HCT116 (cell line): ENCODE data around the gene LMBRD2. TPM values are rescaled to one million over a fixed set of nuclear protein-coding genes. Genes with fewer than 3 reads are reported as not detected.

ENCODE experiments used
- ATAC-seq: fragments of 200-7000 bp; cut with Tn5 transposase; 2 replicates; pipeline ENCODE4 v1.9.1; 2020; ENCODE audit warnings: mild to moderate bottlenecking, moderate library complexity
- BruUV-seq: library from RNA; stranded (reverse); fragments of 400-500 nt; replicated peaks from 2 replicates; lab custom pipeline; 2021; lab: Mats Ljungman, UMichigan
- CTCF ChIA-PET: fragments of 300-600 bp; sonication (Branson Sonifier 250); formaldehyde crosslinking; loops from one replicate; lab custom pipeline; 2021; ENCODE audit warnings: antibody characterized with exemption; lab: Charles Lee
- POLR2A ChIA-PET: fragments of 300-600, 350-600 bp; sonication (Branson Sonifier 250); formaldehyde crosslinking; loops from one replicate; lab custom pipeline; 2021; ENCODE audit warnings: antibody characterized with exemption; lab: Charles Lee
- RAD21 ChIA-PET, 2 experiments: fragments of 300-600 bp; sonication (Branson Sonifier 250); formaldehyde crosslinking; loops; one replicate each; lab custom pipeline; 2023; ENCODE audit warnings: low total read pairs in 2 of 2; ENCODE audit not compliant: uncharacterized antibody in 2 of 2, unreplicated experiment in 2 of 2, low non-redundant PET in 1 of 2; lab: Charles Lee
- DNase-seq: peaks from one replicate; pipeline ENCODE4 v3.0.0-alpha.2; 2010; ENCODE audit warnings: low read depth, low spot score
- H2AFZ ChIP-seq: fragments of 200-600 bp; shearing (Covaris generic), sonication (generic); 2 replicates; pipeline ENCODE4 v1.6.1; 2017; ENCODE audit warnings: low read depth, mixed run types, mixed read lengths, antibody characterized with exemption, low read length; ENCODE audit not compliant: poor library complexity, severe bottlenecking
- H3K27ac ChIP-seq: 2 replicates; pipeline ENCODE4 v1.5.1; 2012; ENCODE audit warnings: low read depth, low read length
- H3K27me3 ChIP-seq: fragments of 200-600 bp; sonication (generic); 2 replicates; pipeline ENCODE4 v1.6.1; 2016; ENCODE audit warnings: mixed run types, low read length, mixed read lengths; ENCODE audit not compliant: insufficient read depth
- H3K36me3 ChIP-seq, 2 experiments: fragments of 200-500 bp in 1 of 2; fragments of 200-600 bp in 1 of 2; sonication (Bioruptor generic) in 1 of 2; sonication (generic) in 1 of 2; 2 replicates each; pipeline versions ENCODE4 v1.5.1 to v1.6.1; 2014 to 2016; ENCODE audit warnings: low read length in 2 of 2, inconsistent platforms in 1 of 2, mixed read lengths in 1 of 2, mixed run types in 1 of 2; ENCODE audit not compliant: insufficient read depth in 2 of 2, control insufficient read depth in 1 of 2
- H3K4me1 ChIP-seq, 2 experiments: fragments of 200-600 bp in 1 of 2; sonication (generic) in 1 of 2; 2 replicates each; pipeline versions ENCODE4 v1.5.1 to v1.6.1; 2012 to 2017; ENCODE audit warnings: low read length in 2 of 2, inconsistent platforms in 1 of 2, mild to moderate bottlenecking in 1 of 2, mixed read lengths in 1 of 2, mixed run types in 1 of 2, moderate library complexity in 1 of 2; ENCODE audit not compliant: insufficient read depth in 2 of 2, control insufficient read depth in 1 of 2
- H3K4me2 ChIP-seq: fragments of 200-600 bp; sonication (generic); 2 replicates; pipeline ENCODE4 v1.6.1; 2017; ENCODE audit warnings: mixed run types, low read length, mixed read lengths
- H3K4me3 ChIP-seq, 2 experiments: fragments of 200-600 bp in 1 of 2; sonication (generic) in 1 of 2; replicated peaks in 1 of 2; 2 replicates each; pipeline ENCODE4 v1.5.1; 2011 to 2016; ENCODE audit warnings: low read length in 2 of 2, control low read depth in 1 of 2, low read depth in 1 of 2, mild to moderate bottlenecking in 1 of 2, mixed read lengths in 1 of 2, mixed run types in 1 of 2
- H3K79me2 ChIP-seq: fragments of 200-600 bp; sonication (generic); 2 replicates; pipeline ENCODE4 v1.6.1; 2017; ENCODE audit warnings: mild to moderate bottlenecking, mixed run types, low read length, moderate library complexity, mixed read lengths; ENCODE audit not compliant: insufficient read depth
- H3K9ac ChIP-seq: fragments of 200-600 bp; sonication (generic); 2 replicates; pipeline ENCODE4 v1.6.1; 2016; ENCODE audit warnings: low read length, mixed read lengths
- H3K9me2 ChIP-seq: fragments of 200-600 bp; sonication (generic), shearing (Covaris generic); 2 replicates; pipeline ENCODE4 v1.6.1; 2017; ENCODE audit warnings: mixed run types, mild to moderate bottlenecking, moderate library complexity; ENCODE audit not compliant: insufficient read depth
- H3K9me3 ChIP-seq, 2 experiments: fragments of 200-500 bp in 1 of 2; fragments of 200-600 bp in 1 of 2; sonication (Bioruptor generic) in 1 of 2; sonication (generic) in 1 of 2; 2 replicates each; pipeline ENCODE4 v1.6.1; 2014 to 2017; ENCODE audit warnings: low read length in 2 of 2, mixed read lengths in 2 of 2, inconsistent platforms in 1 of 2, low read depth in 1 of 2, mild to moderate bottlenecking in 1 of 2, mixed run types in 1 of 2, moderate library complexity in 1 of 2; ENCODE audit not compliant: control insufficient read depth in 1 of 2, insufficient read depth in 1 of 2
- H4K20me1 ChIP-seq: fragments of 200-600 bp; sonication (generic), shearing (Covaris generic); 2 replicates; pipeline ENCODE4 v1.6.1; 2017; ENCODE audit warnings: mixed run types, mild to moderate bottlenecking, moderate library complexity; ENCODE audit not compliant: insufficient read depth
- CBX3 ChIP-seq: IDR thresholded peaks from 2 replicates; pipeline ENCODE4 v1.6.1; 2012; ENCODE audit warnings: low read depth
- POLR2AphosphoS5 ChIP-seq: IDR thresholded peaks from 2 replicates; pipeline ENCODE4 v1.6.1; 2011; ENCODE audit warnings: mild to moderate bottlenecking, low read depth, low read length, moderate library complexity
- RAD21 ChIP-seq: IDR thresholded peaks from 2 replicates; pipeline ENCODE4 v1.6.1; 2012; ENCODE audit warnings: low read depth, mild to moderate bottlenecking
- TCF7L2 ChIP-seq: IDR thresholded peaks from 2 replicates; pipeline ENCODE4 v1.7.0; 2011; ENCODE audit warnings: borderline replicate concordance, inconsistent platforms; ENCODE audit not compliant: insufficient read depth, insufficient read length; ENCODE audit errors: extremely low read depth
- ZFX ChIP-seq: fragments of 450-650 bp; IDR thresholded peaks from 2 replicates; pipeline ENCODE4 v1.6.1; 2017
- ZNF274 ChIP-seq: fragments of 200-500 bp; sonication (Bioruptor generic); IDR thresholded peaks from 2 replicates; pipeline ENCODE4 v1.6.1; 2014; ENCODE audit warnings: mild to moderate bottlenecking, low read depth, low read length, inconsistent platforms
- intact Hi-C: fragments of 100-400 bp; cut with micrococcal nuclease; formaldehyde crosslinking; loops from 2 replicates; pipeline ENCODE4 v1.10.0; 2022
- total RNA-seq: library from RNA; stranded (reverse); gene quantifications from one replicate; pipeline ENCODE4 v1.2.1, GENCODE V29; 2021; ENCODE audit not compliant: unreplicated experiment
- TF ChIP-seq, protein P1 (sequence below): IDR thresholded peaks from 2 replicates; pipeline ENCODE4 v1.6.1; 2011; ENCODE audit warnings: mild to moderate bottlenecking, low read length, moderate library complexity; ENCODE audit not compliant: insufficient replicate concordance; ENCODE audit errors: extremely low read depth
- TF ChIP-seq, protein P2 (sequence below): IDR thresholded peaks from 2 replicates; pipeline ENCODE4 v1.6.1; 2012
- TF ChIP-seq, protein P3 (sequence below), 3 experiments: fragments of 200-600 bp in 1 of 3; sonication (generic) in 1 of 3; IDR thresholded peaks in 2 of 3; conservative IDR thresholded peaks in 1 of 3; 2 replicates each; pipeline ENCODE4 v1.5.1; 2012 to 2017; ENCODE audit warnings: low read depth in 2 of 3, low read length in 2 of 3, antibody characterized with exemption in 1 of 3, borderline replicate concordance in 1 of 3, control low read depth in 1 of 3, mild to moderate bottlenecking in 1 of 3, mixed read lengths in 1 of 3, mixed run types in 1 of 3, moderate library complexity in 1 of 3; ENCODE audit not compliant: insufficient read depth in 1 of 3

Gene LMBRD2
- total RNA-seq, 1 experiment from 2014 or later, result 1.1 TPM

DNA sequence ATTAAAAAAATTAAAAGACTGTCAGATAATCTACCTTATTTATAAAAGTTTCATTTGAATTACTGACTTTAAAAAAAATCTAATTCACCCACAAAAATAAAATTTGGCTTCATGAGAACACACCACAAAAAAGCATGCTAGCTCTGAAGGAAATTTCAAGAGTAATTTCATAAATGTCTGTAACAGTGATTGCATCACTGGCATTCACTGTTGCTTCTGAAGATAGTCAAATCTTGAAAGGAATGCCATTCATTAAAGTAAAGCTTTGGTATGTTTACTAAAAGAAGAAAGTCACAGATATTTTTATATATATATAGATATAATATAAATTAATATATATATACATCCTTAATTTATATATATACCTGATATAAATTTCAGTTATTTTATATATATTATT lies 46.6 kb upstream of the LMBRD2 start:
- Histone ChIP-seq H3K9me3 (no peaks in the 10 kb centered on the region), H3K4me2 (no peak overlapping the region), H3K36me3 (peaks cover 4 to 7% of the 10 kb centered on the region in 2 experiments; a peak in 2 of 4 replicates), H3K9ac (no peak overlapping the region), H2AFZ (no peak overlapping the region), H3K79me2 (no peaks in the 10 kb centered on the region), H3K27me3 (no peaks in the 10 kb centered on the region), H3K27ac (no peak overlapping the region), H3K9me2 (no peaks in the 10 kb centered on the region), H3K4me1 (no peaks in the 10 kb centered on the region), H4K20me1 (no peaks in the 10 kb centered on the region), H3K4me3 (no peak overlapping the region)
- ChIA-PET POLR2A (no interaction called here), CTCF (no interaction called here), RAD21 (no interaction called here)
- intact Hi-C loops, result no loop called here
- ATAC-seq, result no peak
- TF ChIP-seq CBX3, result no peak
- no peak for TF ChIP-seq ZNF274
- no peak for TF ChIP-seq ZFX
- no peak for TF ChIP-seq RAD21
- no peak for TF ChIP-seq POLR2AphosphoS5
- TF ChIP-seq TCF7L2, result no peak
- TF ChIP-seq, protein P1, sequence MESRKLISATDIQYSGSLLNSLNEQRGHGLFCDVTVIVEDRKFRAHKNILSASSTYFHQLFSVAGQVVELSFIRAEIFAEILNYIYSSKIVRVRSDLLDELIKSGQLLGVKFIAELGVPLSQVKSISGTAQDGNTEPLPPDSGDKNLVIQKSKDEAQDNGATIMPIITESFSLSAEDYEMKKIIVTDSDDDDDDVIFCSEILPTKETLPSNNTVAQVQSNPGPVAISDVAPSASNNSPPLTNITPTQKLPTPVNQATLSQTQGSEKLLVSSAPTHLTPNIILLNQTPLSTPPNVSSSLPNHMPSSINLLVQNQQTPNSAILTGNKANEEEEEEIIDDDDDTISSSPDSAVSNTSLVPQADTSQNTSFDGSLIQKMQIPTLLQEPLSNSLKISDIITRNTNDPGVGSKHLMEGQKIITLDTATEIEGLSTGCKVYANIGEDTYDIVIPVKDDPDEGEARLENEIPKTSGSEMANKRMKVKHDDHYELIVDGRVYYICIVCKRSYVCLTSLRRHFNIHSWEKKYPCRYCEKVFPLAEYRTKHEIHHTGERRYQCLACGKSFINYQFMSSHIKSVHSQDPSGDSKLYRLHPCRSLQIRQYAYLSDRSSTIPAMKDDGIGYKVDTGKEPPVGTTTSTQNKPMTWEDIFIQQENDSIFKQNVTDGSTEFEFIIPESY, result no peak
- TF ChIP-seq, protein P2, sequence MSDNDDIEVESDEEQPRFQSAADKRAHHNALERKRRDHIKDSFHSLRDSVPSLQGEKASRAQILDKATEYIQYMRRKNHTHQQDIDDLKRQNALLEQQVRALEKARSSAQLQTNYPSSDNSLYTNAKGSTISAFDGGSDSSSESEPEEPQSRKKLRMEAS, result no peak
- TF ChIP-seq, protein P3, sequence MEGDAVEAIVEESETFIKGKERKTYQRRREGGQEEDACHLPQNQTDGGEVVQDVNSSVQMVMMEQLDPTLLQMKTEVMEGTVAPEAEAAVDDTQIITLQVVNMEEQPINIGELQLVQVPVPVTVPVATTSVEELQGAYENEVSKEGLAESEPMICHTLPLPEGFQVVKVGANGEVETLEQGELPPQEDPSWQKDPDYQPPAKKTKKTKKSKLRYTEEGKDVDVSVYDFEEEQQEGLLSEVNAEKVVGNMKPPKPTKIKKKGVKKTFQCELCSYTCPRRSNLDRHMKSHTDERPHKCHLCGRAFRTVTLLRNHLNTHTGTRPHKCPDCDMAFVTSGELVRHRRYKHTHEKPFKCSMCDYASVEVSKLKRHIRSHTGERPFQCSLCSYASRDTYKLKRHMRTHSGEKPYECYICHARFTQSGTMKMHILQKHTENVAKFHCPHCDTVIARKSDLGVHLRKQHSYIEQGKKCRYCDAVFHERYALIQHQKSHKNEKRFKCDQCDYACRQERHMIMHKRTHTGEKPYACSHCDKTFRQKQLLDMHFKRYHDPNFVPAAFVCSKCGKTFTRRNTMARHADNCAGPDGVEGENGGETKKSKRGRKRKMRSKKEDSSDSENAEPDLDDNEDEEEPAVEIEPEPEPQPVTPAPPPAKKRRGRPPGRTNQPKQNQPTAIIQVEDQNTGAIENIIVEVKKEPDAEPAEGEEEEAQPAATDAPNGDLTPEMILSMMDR (IDR thresholded peaks at IDR 0.05 in 2 of 3, conservative IDR thresholded peaks at IDR 0.05 in 1 of 3; ENCODE audit: borderline replicate concordance in 1 of 3, insufficient read depth in 1 of 3, low read depth in 2 of 3, low read length in 2 of 3), result no peak
- BruUV-seq, result no TSS peak
- DNase-seq, result no peak
